K562 (cell line): ENCODE data around the gene HOXA2. TPM values are rescaled to one million over a fixed set of nuclear protein-coding genes. Genes with fewer than 3 reads are reported as not detected.
A peak's percentile ranks its signal among the peaks of the same experiment; 100 is the strongest.

Source experiments
- ATAC-seq: fragments of 200-7000 bp; cut with Tn5 transposase; 3 replicates; pipeline ENCODE4 v1.9.1; 2020; ENCODE audit warnings: moderate library complexity
- BruUV-seq: library from RNA; stranded (reverse); fragments of 400-500 nt; replicated peaks from 2 replicates; lab custom pipeline; 2021; lab: Mats Ljungman, UMichigan
- CTCF ChIA-PET: fragments of 300-600 bp; formaldehyde crosslinking; extraction: SDS; loops from one replicate; lab custom pipeline; 2021; ENCODE audit warnings: low intra/inter-chr PET ratio; lab: Yijun Ruan, JAX
- POLR2A ChIA-PET: fragments of 300-600, 350-650 bp; sonication (Branson Sonifier 250); formaldehyde crosslinking; extraction: SDS; loops from one replicate; lab custom pipeline; 2021; ENCODE audit warnings: antibody characterized with exemption, inconsistent platforms; lab: Yijun Ruan, JAX
- DNase-seq, 4 experiments: peaks; one replicate each; pipeline versions ENCODE4 v3.0.0 to v3.0.0-alpha.2; 2011 to 2018; ENCODE audit warnings: low spot score in 3 of 4, mixed read lengths in 3 of 4; ENCODE audit errors: extremely low read depth in 1 of 4
- FAIRE-seq: peaks from 2 replicates; lab custom pipeline; 2011; peaks lifted over from hg19 to GRCh38; lab: Jason Lieb, UNC
- H2AFZ ChIP-seq: 2 replicates; pipeline ENCODE4 v1.6.0; 2011; ENCODE audit warnings: low read depth, low read length, control low read depth, inconsistent platforms
- H3K27ac ChIP-seq: fragments of 200-600 bp; 3 replicates; pipeline ENCODE4 v1.8.0; 2011; ENCODE audit warnings: low read depth, mild to moderate bottlenecking, control low read depth, inconsistent platforms, low read length, moderate library complexity, mixed read lengths; ENCODE audit errors: extremely low read depth
- H3K27me3 ChIP-seq, 2 experiments: fragments of 300-600 bp in 1 of 2; 2 replicates in 1 of 2; 3 replicates in 1 of 2; pipeline versions ENCODE4 v1.6.0 to v1.8.0; 2011; ENCODE audit warnings: inconsistent platforms in 2 of 2, low read length in 2 of 2, mild to moderate bottlenecking in 1 of 2, mixed read lengths in 1 of 2, moderate library complexity in 1 of 2; ENCODE audit not compliant: control insufficient read depth in 2 of 2, insufficient read depth in 2 of 2
- H3K36me3 ChIP-seq: fragments of 300-600 bp; 3 replicates; pipeline ENCODE4 v1.8.0; 2011; ENCODE audit warnings: mild to moderate bottlenecking, low read length, inconsistent platforms; ENCODE audit not compliant: control insufficient read depth, insufficient read depth
- H3K4me1 ChIP-seq, 2 experiments: fragments of 200-600 bp in 1 of 2; replicated peaks in 1 of 2; 2 replicates in 1 of 2; 3 replicates in 1 of 2; pipeline versions ENCODE4 v1.5.1 to v1.8.0; 2011; ENCODE audit warnings: inconsistent platforms in 2 of 2, low read length in 2 of 2, mild to moderate bottlenecking in 1 of 2, mixed read lengths in 1 of 2, moderate library complexity in 1 of 2; ENCODE audit not compliant: control insufficient read depth in 2 of 2, insufficient read depth in 2 of 2
- H3K4me2 ChIP-seq: 2 replicates; pipeline ENCODE4 v1.6.1; 2011; ENCODE audit warnings: low read length, control low read depth, inconsistent platforms, mixed read lengths; ENCODE audit not compliant: insufficient read depth
- H3K4me3 ChIP-seq: fragments of 200-600 bp; sonication (generic), shearing (Covaris generic); 2 replicates; pipeline ENCODE4 v1.5.1; 2016; ENCODE audit warnings: control low read depth, inconsistent platforms
- H3K79me2 ChIP-seq: fragments of 200-600 bp; 3 replicates; pipeline ENCODE4 v1.8.0; 2011; ENCODE audit warnings: low read length, inconsistent platforms; ENCODE audit not compliant: control insufficient read depth, insufficient read depth
- H3K9ac ChIP-seq, 2 experiments: 2 replicates each; pipeline versions ENCODE4 v1.6.0 to v1.6.1; 2011; ENCODE audit warnings: low read depth in 2 of 2, low read length in 2 of 2, control low read depth in 1 of 2, inconsistent platforms in 1 of 2, mild to moderate bottlenecking in 1 of 2, mixed read lengths in 1 of 2; ENCODE audit not compliant: insufficient read depth in 1 of 2
- H3K9me1 ChIP-seq: one replicate; pipeline ENCODE4 v1.6.0; 2011; ENCODE audit warnings: inconsistent platforms, mild to moderate bottlenecking, low read length, moderate library complexity; ENCODE audit not compliant: control insufficient read depth, insufficient read depth
- H3K9me3 ChIP-seq: replicated peaks from 2 replicates; pipeline ENCODE4 v1.5.1; 2011; ENCODE audit warnings: low read depth, low read length, inconsistent platforms; ENCODE audit not compliant: control insufficient read depth, insufficient read depth
- H4K20me1 ChIP-seq: replicated peaks from 2 replicates; pipeline ENCODE4 v1.6.1; 2011; ENCODE audit warnings: low read length, inconsistent platforms, mixed read lengths; ENCODE audit not compliant: control insufficient read depth, insufficient read depth
- EZH2 ChIP-seq: IDR thresholded peaks from 2 replicates; pipeline ENCODE4 v1.6.1; 2012; ENCODE audit warnings: low read depth, mild to moderate bottlenecking, inconsistent platforms, low read length, borderline replicate concordance
- MXI1 ChIP-seq: IDR thresholded peaks from 2 replicates; pipeline ENCODE4 v1.6.1; 2011; ENCODE audit warnings: low read depth, mild to moderate bottlenecking, improper control_type of control experiment, low read length
- ZKSCAN3 ChIP-seq: fragments of 250-450 bp; sonication (Bioruptor Pico); IDR thresholded peaks from 2 replicates; pipeline ENCODE4 v1.4.0; 2020
- ZNF121 ChIP-seq: sonication (generic); formaldehyde crosslinking; conservative IDR thresholded peaks from 2 replicates; pipeline ENCODE4 v1.8.0; 2022; ENCODE audit warnings: missing genetic modification reagents
- ZNF431 ChIP-seq: sonication (generic); formaldehyde crosslinking; IDR thresholded peaks from 2 replicates; pipeline ENCODE4 v1.8.0; 2022; ENCODE audit warnings: mild to moderate bottlenecking, missing genetic modification reagents
- ZSCAN32 ChIP-seq: fragments of 450-650 bp; formaldehyde crosslinking; IDR thresholded peaks from 2 replicates; pipeline ENCODE4 v1.4.0; 2020; ENCODE audit warnings: mild to moderate bottlenecking, moderate library complexity
- WGBS: fragments of 100-300 bp; shearing (Covaris generic); methylation state at CpG from one replicate; pipeline ENCODE4 v1.1.6; 2016; ENCODE audit warnings: low coverage, mixed read lengths; ENCODE audit not compliant: insufficient coverage; ENCODE audit errors: missing lambda C conversion rate; 5-methylcytosine and 5-hydroxymethylcytosine counted together
- in situ Hi-C: fragments of 300-500 bp; cut with MboI; formaldehyde crosslinking; loops from 4 replicates; pipeline ENCODE4 v1.15.0; 2018; ENCODE audit warnings: inconsistent platforms, mixed read lengths
- intact Hi-C: fragments of 100-400 bp; cut with micrococcal nuclease; formaldehyde crosslinking; loops from 2 replicates; pipeline ENCODE4 v1.14.2; 2022
- polyA plus RNA-seq, 8 experiments: library from polyadenylated mRNA; depleted of rRNA in 4 of 8; stranded (reverse) in 5 of 8; unstranded in 3 of 8; fragments of >200 nt; fragmentation: Nextera tagmentation in 2 of 8; fragmentation: Illumina TruSeq in 1 of 8; extraction: Ambion mirVana in 2 of 8; extraction: Trizol in 1 of 8; gene quantifications; 2 replicates each; pipeline versions ENCODE4 v1.2.1 to v1.2.3, GENCODE V29; 2011 to 2014; ENCODE audit warnings: inconsistent platforms in 1 of 8, missing spikeins in 1 of 8
- total RNA-seq, 7 experiments: library from RNA; depleted of rRNA in 6 of 7; stranded (reverse); fragments of >200 nt in 6 of 7; fragmentation: Illumina TruSeq in 2 of 7; extraction: Trizol in 2 of 7; gene quantifications; 2 replicates each; pipeline versions ENCODE4 v1.2.1 to v1.2.3, GENCODE V29; 2011 to 2021; ENCODE audit warnings: low replicate concordance in 1 of 7

The HOXA2 gene
- total and polyA plus RNA-seq, 9 of the 15 experiments (the other 6 are each of a cell fraction or from before 2014, with no cell fraction given) = 0.04 TPM; not detected in 8

DNA sequence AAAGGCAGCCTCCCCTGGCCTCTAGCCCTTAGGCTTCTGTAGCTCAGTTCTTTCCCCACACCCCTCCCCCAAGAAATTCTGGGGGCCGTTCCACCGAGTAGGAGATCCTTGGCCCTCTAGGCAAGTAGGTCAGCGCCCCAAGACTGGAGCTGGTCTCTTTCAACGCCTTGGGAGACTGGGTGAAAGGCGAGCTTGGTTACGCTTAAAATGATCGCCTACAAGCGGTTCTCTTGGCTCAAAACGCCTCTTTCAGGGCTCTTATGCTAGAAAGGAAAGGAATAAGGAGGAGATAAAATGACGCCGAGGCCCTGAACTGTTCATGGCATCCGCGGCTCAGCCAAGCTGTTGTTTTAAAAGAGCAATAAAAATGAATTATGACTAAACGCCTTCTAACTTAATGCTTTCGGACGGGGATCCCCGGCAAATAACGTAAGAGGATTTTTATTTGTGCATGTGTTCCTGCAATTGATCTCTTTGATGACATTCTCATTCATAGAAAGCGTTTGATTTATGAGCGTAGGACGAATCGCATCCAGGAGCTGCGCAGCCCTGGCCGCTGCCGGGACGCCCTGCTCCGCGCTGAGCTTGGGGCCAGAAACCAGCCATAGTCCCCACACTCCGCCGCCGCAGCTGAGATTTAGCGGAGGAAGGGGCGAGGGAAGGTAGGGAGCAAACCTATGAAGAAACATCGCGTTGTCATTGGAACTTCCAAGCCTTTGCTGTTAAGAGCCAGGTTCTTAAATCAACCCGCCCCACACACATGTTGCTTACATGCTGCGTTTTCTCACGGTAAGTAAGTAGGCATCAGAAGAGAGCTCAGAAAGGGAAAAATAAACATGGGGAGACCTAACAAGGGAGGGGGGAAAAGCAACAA is 3.7 kb downstream of the HOXA2 start:
- Histone ChIP-seq H3K27me3 (peaks cover 60 to 81% of the 10 kb centered on the region in 2 experiments), H3K9ac (no peak overlapping the region), H3K4me2 (no peak overlapping the region), H2AFZ (no peak overlapping the region), H3K4me1 (peaks cover 0 to 17% of the 10 kb centered on the region in 2 experiments; a peak in 2 of 5 replicates), H3K4me3 (no peak overlapping the region), H4K20me1 (no peaks in the 10 kb centered on the region), H3K9me3 (no peaks in the 10 kb centered on the region), H3K36me3 (no peaks in the 10 kb centered on the region), H3K79me2 (no peaks in the 10 kb centered on the region), H3K27ac (no peak overlapping the region), H3K9me1 (no peaks in the 10 kb centered on the region)
- BruUV-seq = no TSS peak
- ATAC-seq (no peak), FAIRE-seq (no peak), DNase-seq (no peak)
- no peak for TF ChIP-seq MXI1
- CTCF ChIA-PET = no interaction called here
- in situ Hi-C loops (no loop called here), intact Hi-C loops (no loop called here)
- POLR2A ChIA-PET = interaction anchor here (0.6 kb wide), 1 partner anchor 1176 kb away, joined by 3 read pairs; no protein-coding TSS in a partner anchor
- WGBS = 23% methylated on average over 37 of the region's 38 CpGs

DNA sequence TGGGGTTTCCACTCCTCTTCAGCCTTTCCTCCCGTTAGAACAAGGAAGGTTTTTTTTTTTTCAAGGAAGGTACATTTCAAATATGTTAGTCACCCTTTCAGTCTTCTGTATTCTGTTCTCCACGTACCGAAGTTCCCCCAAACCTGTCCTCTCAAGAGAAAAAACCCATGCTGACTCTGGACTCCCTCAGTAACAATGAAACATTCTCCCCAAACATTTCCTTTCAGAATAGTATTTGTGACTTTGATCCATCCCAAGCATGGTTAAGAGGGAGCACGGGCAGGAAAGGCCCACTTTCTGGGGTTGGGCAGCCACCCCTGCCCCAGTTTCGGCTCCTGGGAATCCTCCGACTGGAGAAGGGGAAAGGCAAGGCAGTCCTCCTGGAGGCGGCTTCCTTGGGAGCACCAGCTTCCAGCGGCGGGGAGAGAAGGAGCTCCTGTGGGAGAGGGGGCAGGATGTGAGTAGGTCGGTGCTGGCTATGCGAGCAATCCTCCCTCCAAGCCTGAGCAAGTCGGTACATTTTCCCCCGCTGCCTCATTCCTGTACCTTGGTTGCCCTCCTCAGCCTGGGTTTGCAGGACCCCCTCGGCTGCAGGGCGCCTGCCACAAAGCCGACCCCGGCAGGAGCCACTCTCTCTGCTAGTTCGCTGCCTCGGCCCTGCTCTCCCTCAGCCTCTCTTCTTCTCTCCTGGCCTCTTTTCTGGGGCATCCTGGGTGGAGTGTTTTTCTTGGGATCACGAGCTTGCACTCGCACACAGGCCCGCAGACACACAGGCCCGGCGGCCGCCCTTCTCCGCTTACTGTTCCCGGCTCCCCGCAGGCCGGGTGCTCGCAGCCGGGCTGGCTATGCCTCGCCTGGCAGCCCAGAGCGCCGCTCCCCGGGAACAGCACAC is 4.6 kb downstream of the HOXA2 start:
- no peak overlapping the region for H3K9ac ChIP-seq
- CTCF ChIA-PET = no interaction called here
- no TSS peak for BruUV-seq
- ATAC-seq (no peak), DNase-seq (no peak), FAIRE-seq (no peak)
- 7% methylated on average over 29 of the region's 35 CpGs for WGBS
- no peaks in the 10 kb centered on the region for H3K79me2 ChIP-seq
- H3K36me3 ChIP-seq = no peaks in the 10 kb centered on the region
- no peak overlapping the region for H3K4me2 ChIP-seq
- no peaks in the 10 kb centered on the region for H3K9me1 ChIP-seq
- intact Hi-C loops = no loop called here
- POLR2A ChIA-PET = interaction anchor here (0.5 kb wide), 1 partner anchor 260 kb away, joined by 3 read pairs; no protein-coding TSS in a partner anchor
- H3K4me1 ChIP-seq = peaks cover 0 to 17% of the 10 kb centered on the region in 2 experiments; a peak in 2 of 5 replicates
- peaks cover 53 to 73% of the 10 kb centered on the region in 2 experiments for H3K27me3 ChIP-seq
- H2AFZ ChIP-seq = no peak overlapping the region
- H3K27ac ChIP-seq = no peak overlapping the region
- no peaks in the 10 kb centered on the region for H3K9me3 ChIP-seq
- H4K20me1 ChIP-seq = no peaks in the 10 kb centered on the region
- in situ Hi-C loops = no loop called here
- no peak overlapping the region for H3K4me3 ChIP-seq
- no peak for TF ChIP-seq ZKSCAN3 (CRISPR knock-in tag)
- no peak for TF ChIP-seq ZSCAN32 (CRISPR knock-in tag)
- TF ChIP-seq ZNF121 (CRISPR knock-in tag) = no peak
- no peak for TF ChIP-seq ZNF431 (CRISPR knock-in tag)
- TF ChIP-seq EZH2 = 0 out of 2 replicates have a peak, but pooled peaks have one; percentile 25
